Keratinocyte (primary cell): Measurements from ENCODE around the gene RANBP17. TPM values are rescaled to one million over a fixed set of nuclear protein-coding genes. Genes with fewer than 3 reads are reported as not detected.

Source experiments
- DNase-seq: peaks from one replicate; pipeline ENCODE4 v3.0.0-alpha.2; 2011; ENCODE audit warnings: low read depth, missing footprints, low spot score
- FAIRE-seq: peaks from 2 replicates; lab custom pipeline; 2011; peaks lifted over from hg19 to GRCh38; lab: Jason Lieb, UNC
- H2AFZ ChIP-seq: 2 replicates; pipeline ENCODE4 v1.6.0; 2012; ENCODE audit warnings: low read length, control low read depth, inconsistent platforms; ENCODE audit not compliant: control insufficient read depth
- H3K27ac ChIP-seq: 2 replicates; pipeline ENCODE4 v1.5.1; 2011; ENCODE audit warnings: low read length; ENCODE audit not compliant: control insufficient read depth, insufficient read depth
- H3K27me3 ChIP-seq: 3 replicates; pipeline ENCODE4 v1.6.0; 2011; ENCODE audit warnings: low read length; ENCODE audit not compliant: control insufficient read depth, insufficient read depth; ENCODE audit errors: extremely low read depth
- H3K36me3 ChIP-seq, 2 experiments: 2 replicates in 1 of 2; 3 replicates in 1 of 2; pipeline ENCODE4 v1.5.1; 2011; ENCODE audit warnings: low read length in 2 of 2, mild to moderate bottlenecking in 1 of 2; ENCODE audit not compliant: control insufficient read depth in 2 of 2, insufficient read depth in 2 of 2; ENCODE audit errors: extremely low read depth in 1 of 2
- H3K4me1 ChIP-seq: 3 replicates; pipeline ENCODE4 v1.5.1; 2011; ENCODE audit warnings: low read length; ENCODE audit not compliant: control insufficient read depth, insufficient read depth; ENCODE audit errors: extremely low read depth
- H3K4me2 ChIP-seq: 3 replicates; pipeline ENCODE4 v1.6.0; 2011; ENCODE audit warnings: low read depth, low read length; ENCODE audit not compliant: control insufficient read depth, insufficient read depth; ENCODE audit errors: extremely low read depth
- H3K4me3 ChIP-seq, 3 experiments: fragments of 200-600 bp in 1 of 3; sonication (generic) in 1 of 3; 2 replicates in 2 of 3; 3 replicates in 1 of 3; pipeline ENCODE4 v1.5.1; 2011 to 2016; ENCODE audit warnings: low read length in 3 of 3, mild to moderate bottlenecking in 3 of 3, control low read depth in 2 of 3, inconsistent platforms in 1 of 3, low read depth in 1 of 3, mixed read lengths in 1 of 3, mixed run types in 1 of 3, moderate library complexity in 1 of 3; ENCODE audit not compliant: control insufficient read depth in 2 of 3, insufficient read depth in 2 of 3; ENCODE audit errors: extremely low read depth in 1 of 3
- H3K79me2 ChIP-seq: 2 replicates; pipeline ENCODE4 v1.6.0; 2012; ENCODE audit warnings: low read length; ENCODE audit not compliant: control insufficient read depth, insufficient read depth
- H3K9ac ChIP-seq: 3 replicates; pipeline ENCODE4 v1.6.0; 2011; ENCODE audit warnings: low read length; ENCODE audit not compliant: control insufficient read depth, insufficient read depth; ENCODE audit errors: extremely low read depth
- H3K9me1 ChIP-seq: 3 replicates; pipeline ENCODE4 v1.6.0; 2011; ENCODE audit warnings: low read length; ENCODE audit not compliant: control insufficient read depth, insufficient read depth; ENCODE audit errors: extremely low read depth
- H3K9me3 ChIP-seq: 2 replicates; pipeline ENCODE4 v1.5.1; 2012; ENCODE audit warnings: low read depth, low read length; ENCODE audit not compliant: control insufficient read depth
- H4K20me1 ChIP-seq: 3 replicates; pipeline ENCODE4 v1.6.0; 2011; ENCODE audit warnings: low read length; ENCODE audit not compliant: control insufficient read depth, insufficient read depth; ENCODE audit errors: extremely low read depth
- EZH2 ChIP-seq: IDR thresholded peaks from one replicate; pipeline ENCODE4 v1.6.1; 2012; ENCODE audit warnings: inconsistent platforms, mild to moderate bottlenecking, low read length, moderate library complexity
- dilution Hi-C: fragments of 300-500 bp; cut with MboI; formaldehyde crosslinking; loops from one replicate; pipeline ENCODE4 v1.7.0; 2020; ENCODE audit warnings: low sequenced_read_pairs; ENCODE audit not compliant: extremely low pct_ligation_motif_present
- polyA plus RNA-seq, 5 experiments: library from polyadenylated mRNA; depleted of rRNA in 3 of 5; stranded (reverse) in 3 of 5; stranded (forward) in 1 of 5; unstranded in 1 of 5; fragments of >200 nt; gene quantifications; 1 replicate in 1 of 5; 2 replicates in 3 of 5; 3 replicates in 1 of 5; pipeline versions ENCODE4 v1.2.1 to v1.2.3, GENCODE V29; 2011 to 2012; ENCODE audit warnings: missing spikeins in 2 of 5, low read depth in 1 of 5, low replicate concordance in 1 of 5
- TF ChIP-seq, protein P1 (sequence below), 3 experiments: IDR thresholded peaks in 1 of 3; conservative IDR thresholded peaks in 1 of 3; optimal IDR thresholded peaks in 1 of 3; 2 replicates in 2 of 3; 3 replicates in 1 of 3; pipeline versions ENCODE3 to v1.5.1; 2011; ENCODE audit warnings: low read length in 3 of 3, mild to moderate bottlenecking in 3 of 3, moderate library complexity in 2 of 3, control low read depth in 1 of 3, inconsistent platforms in 1 of 3; ENCODE audit not compliant: insufficient read depth in 2 of 3; ENCODE audit errors: extremely low read depth in 1 of 3

RANBP17 gene
- polyA plus RNA-seq, 1 donor (not counting 4 experiments of a cell fraction or from before 2014, with no cell fraction given) = 0.97 TPM

DNA sequence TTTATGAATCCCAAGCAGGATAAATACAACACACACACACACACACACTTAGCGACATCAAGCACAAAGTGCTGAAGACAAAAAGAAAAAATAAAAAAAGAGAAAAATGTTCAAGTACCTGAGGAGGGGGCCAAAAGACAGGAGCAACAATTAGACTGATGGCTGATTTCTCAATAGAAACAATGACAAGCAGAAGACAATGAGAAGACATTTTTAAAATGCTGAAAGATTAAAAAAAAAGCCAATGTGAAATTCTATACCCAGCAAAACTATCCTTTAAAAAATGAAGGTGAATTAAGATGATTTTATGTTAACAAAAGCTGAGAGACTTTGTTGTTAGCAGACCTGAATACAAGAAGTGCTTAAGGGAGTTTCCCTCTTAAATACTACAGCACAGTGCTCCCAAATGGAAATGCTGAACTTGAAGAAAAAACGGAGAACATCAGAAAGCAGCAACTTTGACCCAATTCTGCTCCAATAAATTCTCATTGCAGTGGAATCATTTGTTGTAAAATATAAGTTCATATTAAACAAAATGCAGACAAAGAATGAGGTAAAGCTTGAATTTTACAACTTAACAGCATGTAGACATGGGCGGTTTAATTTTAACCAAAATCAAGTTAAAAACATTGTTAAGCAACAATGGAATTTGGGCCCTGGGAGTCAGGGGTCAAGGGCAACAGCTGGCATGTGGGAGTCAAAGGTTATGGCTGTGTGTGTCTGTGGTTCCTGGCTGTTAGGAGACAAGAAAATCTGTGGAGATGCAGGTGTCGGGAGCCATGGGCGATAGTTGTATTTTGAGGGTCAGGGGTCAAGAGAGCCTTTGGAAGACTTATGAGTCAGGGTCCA lies 776 bp upstream of the RANBP17 start:
- H2AFZ ChIP-seq = no peak overlapping the region
- no peak for FAIRE-seq
- peaks cover 4% of the 10 kb centered on the region for H3K9me3 ChIP-seq
- dilution Hi-C loops = no loop called here
- H3K9me1 ChIP-seq = no peaks in the 10 kb centered on the region
- no peak overlapping the region for H3K27ac ChIP-seq
- no peaks in the 10 kb centered on the region for H4K20me1 ChIP-seq
- no peak overlapping the region for H3K4me3 ChIP-seq
- H3K36me3 ChIP-seq = no peaks in the 10 kb centered on the region
- no peak overlapping the region for H3K4me2 ChIP-seq
- TF ChIP-seq, protein P1, sequence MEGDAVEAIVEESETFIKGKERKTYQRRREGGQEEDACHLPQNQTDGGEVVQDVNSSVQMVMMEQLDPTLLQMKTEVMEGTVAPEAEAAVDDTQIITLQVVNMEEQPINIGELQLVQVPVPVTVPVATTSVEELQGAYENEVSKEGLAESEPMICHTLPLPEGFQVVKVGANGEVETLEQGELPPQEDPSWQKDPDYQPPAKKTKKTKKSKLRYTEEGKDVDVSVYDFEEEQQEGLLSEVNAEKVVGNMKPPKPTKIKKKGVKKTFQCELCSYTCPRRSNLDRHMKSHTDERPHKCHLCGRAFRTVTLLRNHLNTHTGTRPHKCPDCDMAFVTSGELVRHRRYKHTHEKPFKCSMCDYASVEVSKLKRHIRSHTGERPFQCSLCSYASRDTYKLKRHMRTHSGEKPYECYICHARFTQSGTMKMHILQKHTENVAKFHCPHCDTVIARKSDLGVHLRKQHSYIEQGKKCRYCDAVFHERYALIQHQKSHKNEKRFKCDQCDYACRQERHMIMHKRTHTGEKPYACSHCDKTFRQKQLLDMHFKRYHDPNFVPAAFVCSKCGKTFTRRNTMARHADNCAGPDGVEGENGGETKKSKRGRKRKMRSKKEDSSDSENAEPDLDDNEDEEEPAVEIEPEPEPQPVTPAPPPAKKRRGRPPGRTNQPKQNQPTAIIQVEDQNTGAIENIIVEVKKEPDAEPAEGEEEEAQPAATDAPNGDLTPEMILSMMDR (optimal IDR thresholded peaks at IDR 0.05 in 1 of 3, IDR thresholded peaks at IDR 0.05 in 1 of 3, conservative IDR thresholded peaks at IDR 0.05 in 1 of 3; ENCODE audit: extremely low read depth in 1 of 3, insufficient read depth in 2 of 3, low read length in 3 of 3) = no peak
- TF ChIP-seq EZH2 = no peak
- H3K79me2 ChIP-seq = no peaks in the 10 kb centered on the region
- H3K27me3 ChIP-seq = peaks cover 4% of the 10 kb centered on the region
- H3K4me1 ChIP-seq = no peaks in the 10 kb centered on the region
- DNase-seq = no peak
- no peak overlapping the region for H3K9ac ChIP-seq

DNA sequence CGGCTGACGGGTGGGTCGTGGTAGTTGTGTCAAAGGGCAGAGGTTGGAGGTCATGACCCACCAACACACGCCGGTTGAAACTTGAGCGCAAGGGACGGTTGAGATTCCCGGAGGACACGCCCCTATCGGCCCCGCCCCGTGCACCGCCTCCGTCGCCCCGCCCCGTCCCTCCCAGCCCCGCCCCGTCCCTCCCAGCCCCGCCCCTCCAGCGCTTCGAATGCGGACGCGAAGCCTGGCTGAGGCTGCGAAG lies 226 bp upstream of the RANBP17 start:
- H3K4me2 ChIP-seq = no peak overlapping the region
- H2AFZ ChIP-seq = no peak overlapping the region
- no peaks in the 10 kb centered on the region for H3K4me1 ChIP-seq
- peaks cover 4% of the 10 kb centered on the region for H3K27me3 ChIP-seq
- no peaks in the 10 kb centered on the region for H3K9me1 ChIP-seq
- no peak for FAIRE-seq
- no peak overlapping the region for H3K27ac ChIP-seq
- peaks cover 4% of the 10 kb centered on the region for H3K9me3 ChIP-seq
- no peak overlapping the region for H3K4me3 ChIP-seq
- dilution Hi-C loops = no loop called here
- H4K20me1 ChIP-seq = no peaks in the 10 kb centered on the region
- H3K9ac ChIP-seq = no peak overlapping the region
- no peaks in the 10 kb centered on the region for H3K79me2 ChIP-seq
- DNase-seq = no peak
- TF ChIP-seq, protein P1 (optimal IDR thresholded peaks at IDR 0.05 in 1 of 3, IDR thresholded peaks at IDR 0.05 in 1 of 3, conservative IDR thresholded peaks at IDR 0.05 in 1 of 3; ENCODE audit: extremely low read depth in 1 of 3, insufficient read depth in 2 of 3, low read length in 3 of 3) = no peak
- TF ChIP-seq EZH2 = no peak
- no peaks in the 10 kb centered on the region for H3K36me3 ChIP-seq
